Measurements from ENCODE around the gene CDH8. TPM values are rescaled to one million over a fixed set of nuclear protein-coding genes. Genes with fewer than 3 reads are reported as not detected.

Gene CDH8
- polyA plus RNA-seq, 2 of the 4 experiments (the other 2 are of a cell fraction), result 0.23 to 0.94 TPM

- ATAC-seq (no peak), DNase-seq (ENCODE audit: low read depth in 1 of 2, low spot score in 1 of 2) (no peak), FAIRE-seq (no peak)
- Histone ChIP-seq H3K4me1 (no peaks in the 10 kb centered on the region), H3K9me3 (no peaks in the 10 kb centered on the region), H3K4me3 (no peak overlapping the region), H3K27ac (no peak overlapping the region), H3K4me2 (no peak overlapping the region)
- WGBS (ENCODE audit: missing lambda C conversion rate), result 3% methylated on average over 1 of the region's 1 CpG
- no peak for TF ChIP-seq EP300 (IDR thresholded peaks at IDR 0.05)
- TF ChIP-seq CBX2 (IDR thresholded peaks at IDR 0.05; ENCODE audit: borderline replicate concordance, low read depth), result no peak
- no peak for TF ChIP-seq HES2 (IDR thresholded peaks at IDR 0.05)
- no peak for TF ChIP-seq RNF2 (IDR thresholded peaks at IDR 0.05; ENCODE audit: borderline replicate concordance, low read depth)
- no peak for TF ChIP-seq TFCP2L1 (CRISPR knock-in tag; IDR thresholded peaks at IDR 0.05)
- TF ChIP-seq RCOR1 (IDR thresholded peaks at IDR 0.05; ENCODE audit: low read depth, low read length), result no peak
- TF ChIP-seq FOSB (CRISPR knock-in tag; IDR thresholded peaks at IDR 0.05), result no peak
- TF ChIP-seq KDM5A (IDR thresholded peaks at IDR 0.05), result no peak
- TF ChIP-seq, protein P1, sequence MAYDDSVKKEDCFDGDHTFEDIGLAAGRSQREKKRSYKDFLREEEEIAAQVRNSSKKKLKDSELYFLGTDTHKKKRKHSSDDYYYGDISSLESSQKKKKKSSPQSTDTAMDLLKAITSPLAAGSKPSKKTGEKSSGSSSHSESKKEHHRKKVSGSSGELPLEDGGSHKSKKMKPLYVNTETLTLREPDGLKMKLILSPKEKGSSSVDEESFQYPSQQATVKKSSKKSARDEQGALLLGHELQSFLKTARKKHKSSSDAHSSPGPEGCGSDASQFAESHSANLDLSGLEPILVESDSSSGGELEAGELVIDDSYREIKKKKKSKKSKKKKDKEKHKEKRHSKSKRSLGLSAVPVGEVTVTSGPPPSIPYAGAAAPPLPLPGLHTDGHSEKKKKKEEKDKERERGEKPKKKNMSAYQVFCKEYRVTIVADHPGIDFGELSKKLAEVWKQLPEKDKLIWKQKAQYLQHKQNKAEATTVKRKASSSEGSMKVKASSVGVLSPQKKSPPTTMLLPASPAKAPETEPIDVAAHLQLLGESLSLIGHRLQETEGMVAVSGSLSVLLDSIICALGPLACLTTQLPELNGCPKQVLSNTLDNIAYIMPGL (CRISPR knock-in tag; IDR thresholded peaks at IDR 0.05; ENCODE audit: borderline replicate concordance), result no peak
- no peak for TF ChIP-seq CBX8 (IDR thresholded peaks at IDR 0.05)
- TF ChIP-seq GATA3 (IDR thresholded peaks at IDR 0.05; ENCODE audit: borderline replicate concordance), result no peak
- POLR2A ChIA-PET, result no interaction called here
- CTCF ChIA-PET, result interaction anchor here (0.6 kb wide), 1 partner anchor 1135 kb away, joined by 3 read pairs; no protein-coding TSS in a partner anchor
Observed at GRCh38 chr16:62067182-62067581, 30.9 kb upstream of the CDH8 start.

GRCh38 chr16:62066747-62067146 lies 30.5 kb upstream of the CDH8 start:
- POLR2A ChIA-PET, result no interaction called here
- WGBS (ENCODE audit: missing lambda C conversion rate), result 7% methylated on average over 5 of the region's 5 CpGs

GRCh38 chr16:62064173-62064572 lies 27.9 kb upstream of the CDH8 start:
- no peak for FAIRE-seq
- Histone ChIP-seq H3K4me3 (no peak overlapping the region), H3K9me3 (no peaks in the 10 kb centered on the region), H3K27ac (no peak overlapping the region), H3K4me1 (no peaks in the 10 kb centered on the region), H3K4me2 (no peak overlapping the region)
- ChIA-PET CTCF (no interaction called here), POLR2A (no interaction called here)
- no peak for ATAC-seq
- DNase-seq (ENCODE audit: low read depth in 1 of 2, low spot score in 1 of 2), result no peak
- 9% methylated on average over 5 of the region's 5 CpGs for WGBS (ENCODE audit: missing lambda C conversion rate)
- TF ChIP-seq HEYL (CRISPR knock-in tag; IDR thresholded peaks at IDR 0.05), result no peak
- no peak for TF ChIP-seq HOXA7 (CRISPR knock-in tag; IDR thresholded peaks at IDR 0.05)
- TF ChIP-seq, protein P2, sequence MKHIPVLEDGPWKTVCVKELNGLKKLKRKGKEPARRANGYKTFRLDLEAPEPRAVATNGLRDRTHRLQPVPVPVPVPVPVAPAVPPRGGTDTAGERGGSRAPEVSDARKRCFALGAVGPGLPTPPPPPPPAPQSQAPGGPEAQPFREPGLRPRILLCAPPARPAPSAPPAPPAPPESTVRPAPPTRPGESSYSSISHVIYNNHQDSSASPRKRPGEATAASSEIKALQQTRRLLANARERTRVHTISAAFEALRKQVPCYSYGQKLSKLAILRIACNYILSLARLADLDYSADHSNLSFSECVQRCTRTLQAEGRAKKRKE (CRISPR knock-in tag; IDR thresholded peaks at IDR 0.05; ENCODE audit: low read depth), result no peak
- TF ChIP-seq EHF (CRISPR knock-in tag; IDR thresholded peaks at IDR 0.05), result no peak
- no peak for TF ChIP-seq JUNB (IDR thresholded peaks at IDR 0.05)
- no peak for TF ChIP-seq FOSB (CRISPR knock-in tag; IDR thresholded peaks at IDR 0.05)
- TF ChIP-seq CBX8 (IDR thresholded peaks at IDR 0.05), result no peak
- TF ChIP-seq TFCP2L1 (CRISPR knock-in tag; IDR thresholded peaks at IDR 0.05), result no peak
- no peak for TF ChIP-seq RNF2 (IDR thresholded peaks at IDR 0.05; ENCODE audit: borderline replicate concordance, low read depth)
- no peak for TF ChIP-seq MYC (IDR thresholded peaks at IDR 0.05; ENCODE audit: borderline replicate concordance, low read length)
- no peak for TF ChIP-seq RFX5 (IDR thresholded peaks at IDR 0.05)
- TF ChIP-seq EHMT2 (IDR thresholded peaks at IDR 0.05; ENCODE audit: low read depth), result no peak
- no peak for TF ChIP-seq JUN (IDR thresholded peaks at IDR 0.05)
- no peak for TF ChIP-seq RCOR1 (IDR thresholded peaks at IDR 0.05; ENCODE audit: low read depth, low read length)
- TF ChIP-seq ELK1 (IDR thresholded peaks at IDR 0.05; ENCODE audit: low read depth, low read length), result no peak
- TF ChIP-seq CBX2 (IDR thresholded peaks at IDR 0.05; ENCODE audit: borderline replicate concordance, low read depth), result no peak
- TF ChIP-seq HES2 (IDR thresholded peaks at IDR 0.05), result no peak
- no peak for TF ChIP-seq ZNF302 (CRISPR knock-in tag; IDR thresholded peaks at IDR 0.05)
- TF ChIP-seq, protein P3, sequence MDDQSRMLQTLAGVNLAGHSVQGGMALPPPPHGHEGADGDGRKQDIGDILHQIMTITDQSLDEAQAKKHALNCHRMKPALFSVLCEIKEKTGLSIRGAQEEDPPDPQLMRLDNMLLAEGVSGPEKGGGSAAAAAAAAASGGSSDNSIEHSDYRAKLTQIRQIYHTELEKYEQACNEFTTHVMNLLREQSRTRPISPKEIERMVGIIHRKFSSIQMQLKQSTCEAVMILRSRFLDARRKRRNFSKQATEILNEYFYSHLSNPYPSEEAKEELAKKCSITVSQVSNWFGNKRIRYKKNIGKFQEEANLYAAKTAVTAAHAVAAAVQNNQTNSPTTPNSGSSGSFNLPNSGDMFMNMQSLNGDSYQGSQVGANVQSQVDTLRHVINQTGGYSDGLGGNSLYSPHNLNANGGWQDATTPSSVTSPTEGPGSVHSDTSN (IDR thresholded peaks at IDR 0.05), result no peak

More at GRCh38 chr16:62066747-62067146, 30.5 kb upstream of the CDH8 start:
- Histone ChIP-seq H3K27ac (no peak overlapping the region), H3K4me1 (no peaks in the 10 kb centered on the region), H3K4me3 (no peak overlapping the region), H3K9me3 (no peaks in the 10 kb centered on the region), H3K4me2 (no peak overlapping the region)
- ATAC-seq (no peak), DNase-seq (ENCODE audit: low read depth in 1 of 2, low spot score in 1 of 2) (no peak), FAIRE-seq (no peak)
- CTCF ChIA-PET, result interaction anchor here (0.6 kb wide), 1 partner anchor 1134 kb away, joined by 3 read pairs; no protein-coding TSS in a partner anchor
- TF ChIP-seq ZFP36 (IDR thresholded peaks at IDR 0.05; ENCODE audit: borderline replicate concordance, partially characterized antibody) (no peak), RARB (CRISPR knock-in tag; IDR thresholded peaks at IDR 0.05) (no peak), POLR2AphosphoS2 (conservative IDR thresholded peaks at IDR 0.05; ENCODE audit: low read length) (no peak), ELK1 (IDR thresholded peaks at IDR 0.05; ENCODE audit: low read depth, low read length) (no peak), EHF (CRISPR knock-in tag; IDR thresholded peaks at IDR 0.05) (no peak), SMC3 (IDR thresholded peaks at IDR 0.05) (no peak), TFCP2L1 (CRISPR knock-in tag; IDR thresholded peaks at IDR 0.05) (no peak)
